Neural progenitor cell (in vitro differentiated cells): ENCODE data around the gene THEMIS2.

Experiments used
- CTCF ChIP-seq: fragments of 200-600 bp; sonication (generic); IDR thresholded peaks from 2 replicates; pipeline ENCODE4 v1.5.1; 2017; ENCODE audit warnings: antibody characterized with exemption, mild to moderate bottlenecking
- EZH2phosphoT487 ChIP-seq: fragments of 200-600 bp; sonication (generic); IDR thresholded peaks from 2 replicates; pipeline ENCODE4 v1.6.1; 2017; ENCODE audit warnings: antibody characterized with exemption

GRCh38 chr1:27835046-27835445, 37.3 kb upstream of the THEMIS2 start:
- no peak for TF ChIP-seq CTCF
- TF ChIP-seq EZH2phosphoT487: no peak
